ENCODE data around the gene ZNF593.

The ZNF593 gene

GRCh38 chr1:26215246-26215645 lies 45.5 kb downstream of the ZNF593 start:
- no peak for DNase-seq
- Histone ChIP-seq H3K36me3 (replicated peaks) (no peaks in the 10 kb centered on the region), H3K4me3 (ENCODE audit: low read depth, low read length) (no peak overlapping the region), H3K27me3 (replicated peaks) (no peaks in the 10 kb centered on the region), H3K27ac (no peak overlapping the region)
- no peak for TF ChIP-seq CTCF (IDR thresholded peaks at IDR 0.05; ENCODE audit: low read depth, low read length, missing control alignments)
- in situ Hi-C loops (cut with HindIII; ENCODE audit: low pct_ligation_motif_present, low sequenced_read_pairs) = no loop called here

DNA sequence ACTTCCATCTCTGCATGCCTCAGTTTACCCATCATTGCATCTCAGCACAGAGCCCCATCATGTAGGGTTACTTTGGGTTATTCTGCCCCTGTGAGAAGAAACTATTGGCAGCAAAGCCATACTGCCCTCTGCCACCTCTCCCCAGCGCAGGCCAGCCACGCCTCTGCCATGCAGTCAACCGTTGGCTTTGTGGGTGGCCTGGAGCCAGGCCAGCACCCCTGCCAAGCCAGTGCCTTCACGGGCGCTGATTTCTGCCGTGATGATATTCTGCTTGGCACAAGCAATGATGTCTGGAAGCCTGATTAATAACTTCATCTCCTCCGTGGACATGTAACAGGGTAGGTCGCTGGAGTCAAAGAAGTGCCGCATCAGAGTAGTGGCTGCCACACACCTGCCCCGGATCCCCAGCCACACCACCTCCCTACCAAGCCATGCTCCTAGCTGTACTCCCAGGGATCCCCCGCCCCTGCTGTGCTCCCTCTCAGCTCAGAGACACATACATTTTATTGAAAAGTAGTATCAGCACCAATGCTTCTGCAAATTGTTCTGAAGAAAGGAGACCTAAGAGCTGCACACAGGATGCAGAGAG lies 49.3 kb downstream of the ZNF593 start:
- in situ Hi-C loops (cut with HindIII; ENCODE audit: low pct_ligation_motif_present, low sequenced_read_pairs) = no loop called here
- H3K27ac ChIP-seq = no peak overlapping the region
- H3K27me3 ChIP-seq (replicated peaks) = peaks cover 2% of the 10 kb centered on the region
- no peaks in the 10 kb centered on the region for H3K36me3 ChIP-seq (replicated peaks)
- H3K4me3 ChIP-seq (ENCODE audit: low read depth, low read length) = no peak overlapping the region
- TF ChIP-seq CTCF (IDR thresholded peaks at IDR 0.05; ENCODE audit: low read depth, low read length, missing control alignments) = no peak
- no peak for DNase-seq

All from brain microvascular endothelial cell (primary cell).